HG02610 (cell line): ENCODE data around the gene MSRB1.

Source experiments
- ATAC-seq: cut with Tn5 transposase; IDR thresholded peaks from one replicate; pipeline ENCODE4 v1.9.1; 2021; ENCODE audit warnings: mild to moderate bottlenecking, moderate library complexity; ENCODE audit not compliant: unreplicated experiment

MSRB1 gene

GRCh38 chr16:1979271-1980029 lies 36.5 kb upstream of the MSRB1 start:
- no peak for ATAC-seq

GRCh38 chr16:1978476-1979120 lies 35.6 kb upstream of the MSRB1 start:
- ATAC-seq = no peak

- ATAC-seq = no peak
These were observed 34.9 kb upstream of the MSRB1 start for GRCh38 chr16:1977875-1978268.

- ATAC-seq = no peak
These were observed 34.2 kb upstream of the MSRB1 start for GRCh38 chr16:1976951-1977874.

GRCh38 chr16:1976216-1976520 lies 33.2 kb upstream of the MSRB1 start:
- no peak for ATAC-seq

- no peak for ATAC-seq
These were observed 32.6 kb upstream of the MSRB1 start for GRCh38 chr16:1975432-1976215.

- ATAC-seq = no peak
These were observed 31.4 kb upstream of the MSRB1 start for GRCh38 chr16:1974157-1975070.

- ATAC-seq = no peak
These were observed 30.6 kb upstream of the MSRB1 start for GRCh38 chr16:1973461-1974156.

GRCh38 chr16:1972490-1972877 lies 29.5 kb upstream of the MSRB1 start:
- ATAC-seq = no peak

- ATAC-seq = peak; percentile 75
These were observed 28.9 kb upstream of the MSRB1 start, which contains the start of gene TBL3 for GRCh38 chr16:1971796-1972489. TSS of gene TBL3 (plus strand) at chr16:1972053. CDS start at chr16:1972165, 112 bp downstream.

GRCh38 chr16:1968146-1968953 lies 25.4 kb upstream of the MSRB1 start:
- no peak for ATAC-seq

GRCh38 chr16:1966460-1966859 lies 23.5 kb upstream of the MSRB1 start, which contains the start of gene RNF151:
TSS of gene RNF151 (plus strand) at chr16:1966856. CDS start at chr16:1966882, 26 bp downstream.
- no peak for ATAC-seq

- ATAC-seq = no peak
These were observed 22.5 kb upstream of the MSRB1 start for GRCh38 chr16:1965396-1966001.

- peak; percentile 65 for ATAC-seq
These were observed 21.8 kb upstream of the MSRB1 start, which contains the start of gene RPS2 for GRCh38 chr16:1964506-1965395. TSS of gene RPS2 (minus strand) at chr16:1964826. CDS start at chr16:1964625, 201 bp downstream.

GRCh38 chr16:1963806-1964505 lies 21.0 kb upstream of the MSRB1 start:
- ATAC-seq = no peak
